ENCODE results near the gene PADI6.

The PADI6 gene

GRCh38 chr1:17355898-17356297, 16.1 kb upstream of the PADI6 start:
- no peak for TF ChIP-seq CTCF (IDR thresholded peaks at IDR 0.05; ENCODE audit: control insufficient read depth, insufficient read depth, low read depth, low read length, missing control alignments)
- no peak overlapping the region for H3K4me3 ChIP-seq (ENCODE audit: control insufficient read depth, low read depth, low read length)
- DNase-seq (ENCODE audit: low read depth) = no peak

- DNase-seq (ENCODE audit: low read depth) = no peak
- no peak overlapping the region for H3K4me3 ChIP-seq (ENCODE audit: control insufficient read depth, low read depth, low read length)
- TF ChIP-seq CTCF (IDR thresholded peaks at IDR 0.05; ENCODE audit: control insufficient read depth, insufficient read depth, low read depth, low read length, missing control alignments) = no peak
These were observed 15.5 kb upstream of the PADI6 start for GRCh38 chr1:17356387-17357026.

- no peak for TF ChIP-seq CTCF (IDR thresholded peaks at IDR 0.05; ENCODE audit: control insufficient read depth, insufficient read depth, low read depth, low read length, missing control alignments)
- no peak for DNase-seq (ENCODE audit: low read depth)
- H3K4me3 ChIP-seq (ENCODE audit: control insufficient read depth, low read depth, low read length) = no peak overlapping the region
These were observed 13.4 kb upstream of the PADI6 start for GRCh38 chr1:17358557-17358956.

GRCh38 chr1:17359031-17359430, 13.0 kb upstream of the PADI6 start:
- no peak for TF ChIP-seq CTCF (IDR thresholded peaks at IDR 0.05; ENCODE audit: control insufficient read depth, insufficient read depth, low read depth, low read length, missing control alignments)
- no peak overlapping the region for H3K4me3 ChIP-seq (ENCODE audit: control insufficient read depth, low read depth, low read length)
- DNase-seq (ENCODE audit: low read depth) = no peak

GRCh38 chr1:17359808-17360207, 12.2 kb upstream of the PADI6 start:
- no peak for DNase-seq (ENCODE audit: low read depth)

GRCh38 chr1:17360272-17360956, 11.6 kb upstream of the PADI6 start:
- TF ChIP-seq CTCF (IDR thresholded peaks at IDR 0.05; ENCODE audit: control insufficient read depth, insufficient read depth, low read depth, low read length, missing control alignments) = no peak
- no peak overlapping the region for H3K4me3 ChIP-seq (ENCODE audit: control insufficient read depth, low read depth, low read length)
- DNase-seq (ENCODE audit: low read depth) = no peak

More at GRCh38 chr1:17359808-17360207, 12.2 kb upstream of the PADI6 start:
- no peak for TF ChIP-seq CTCF (IDR thresholded peaks at IDR 0.05; ENCODE audit: control insufficient read depth, insufficient read depth, low read depth, low read length, missing control alignments)
- H3K4me3 ChIP-seq (ENCODE audit: control insufficient read depth, low read depth, low read length) = no peak overlapping the region
